Lower leg skin (tissue), 3 donors: ENCODE results near the gene SNX30.

ENCODE experiments used
- POLR2A ChIP-seq, 2 donors: fragments of 450-650 bp; IDR thresholded peaks; one replicate each; pipeline ENCODE4 v1.6.1; 2016 to 2017; ENCODE audit warnings: antibody characterized with exemption in 2 of 2, mild to moderate bottlenecking in 1 of 2, moderate library complexity in 1 of 2
- TF ChIP-seq, protein P1 (sequence below), 3 donors: fragments of 450-650 bp; IDR thresholded peaks; one replicate each; pipeline ENCODE4 v1.5.1; 2016; ENCODE audit warnings: antibody characterized with exemption in 3 of 3, mild to moderate bottlenecking in 3 of 3, moderate library complexity in 2 of 3

- TF ChIP-seq, protein P1, sequence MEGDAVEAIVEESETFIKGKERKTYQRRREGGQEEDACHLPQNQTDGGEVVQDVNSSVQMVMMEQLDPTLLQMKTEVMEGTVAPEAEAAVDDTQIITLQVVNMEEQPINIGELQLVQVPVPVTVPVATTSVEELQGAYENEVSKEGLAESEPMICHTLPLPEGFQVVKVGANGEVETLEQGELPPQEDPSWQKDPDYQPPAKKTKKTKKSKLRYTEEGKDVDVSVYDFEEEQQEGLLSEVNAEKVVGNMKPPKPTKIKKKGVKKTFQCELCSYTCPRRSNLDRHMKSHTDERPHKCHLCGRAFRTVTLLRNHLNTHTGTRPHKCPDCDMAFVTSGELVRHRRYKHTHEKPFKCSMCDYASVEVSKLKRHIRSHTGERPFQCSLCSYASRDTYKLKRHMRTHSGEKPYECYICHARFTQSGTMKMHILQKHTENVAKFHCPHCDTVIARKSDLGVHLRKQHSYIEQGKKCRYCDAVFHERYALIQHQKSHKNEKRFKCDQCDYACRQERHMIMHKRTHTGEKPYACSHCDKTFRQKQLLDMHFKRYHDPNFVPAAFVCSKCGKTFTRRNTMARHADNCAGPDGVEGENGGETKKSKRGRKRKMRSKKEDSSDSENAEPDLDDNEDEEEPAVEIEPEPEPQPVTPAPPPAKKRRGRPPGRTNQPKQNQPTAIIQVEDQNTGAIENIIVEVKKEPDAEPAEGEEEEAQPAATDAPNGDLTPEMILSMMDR (IDR thresholded peaks at IDR 0.05), result no peak
- no peak for TF ChIP-seq POLR2A (IDR thresholded peaks at IDR 0.05)
Measured at GRCh38 chr9:112896131-112896530, 145.6 kb downstream of the SNX30 start.
